BLaER1 treated with 17β-estradiol and CSF1 and Interleukin-3, amounts not matched to agents 10 nM and 100 nM (cell line): ENCODE measurements around the gene SLCO4A1.

ENCODE experiments used
- H3K27ac ChIP-seq, 11 experiments: shearing (Covaris generic); formaldehyde crosslinking; 2 replicates each; pipeline ENCODE4 v1.8.1; 2022
- H3K27me3 ChIP-seq, 11 experiments: shearing (Covaris generic); formaldehyde crosslinking; 2 replicates each; pipeline ENCODE4 v1.8.1; 2022
- H3K36me3 ChIP-seq, 11 experiments: shearing (Covaris generic); formaldehyde crosslinking; 2 replicates each; pipeline ENCODE4 v1.8.1; 2022
- H3K4me1 ChIP-seq, 10 experiments: shearing (Covaris generic); formaldehyde crosslinking; 2 replicates each; pipeline ENCODE4 v1.8.1; 2022
- H3K4me2 ChIP-seq, 11 experiments: shearing (Covaris generic); formaldehyde crosslinking; 2 replicates each; pipeline ENCODE4 v1.8.1; 2022
- H3K4me3 ChIP-seq, 10 experiments: shearing (Covaris generic); formaldehyde crosslinking; 2 replicates each; pipeline ENCODE4 v1.8.1; 2022
- H3K9ac ChIP-seq, 11 experiments: shearing (Covaris generic); formaldehyde crosslinking; 2 replicates each; pipeline ENCODE4 v1.8.1; 2022
- H3K9me3 ChIP-seq, 11 experiments: shearing (Covaris generic); formaldehyde crosslinking; replicated peaks in 1 of 11; 2 replicates each; pipeline ENCODE4 v1.8.1; 2022
- H4K20me1 ChIP-seq, 11 experiments: shearing (Covaris generic); formaldehyde crosslinking; 2 replicates each; pipeline ENCODE4 v1.8.1; 2022
- Cebpa-rat ChIP-seq, 11 experiments: shearing (Covaris generic); IDR thresholded peaks; 2 replicates each; pipeline ENCODE4 v1.8.1; 2022

Gene SLCO4A1

DNA sequence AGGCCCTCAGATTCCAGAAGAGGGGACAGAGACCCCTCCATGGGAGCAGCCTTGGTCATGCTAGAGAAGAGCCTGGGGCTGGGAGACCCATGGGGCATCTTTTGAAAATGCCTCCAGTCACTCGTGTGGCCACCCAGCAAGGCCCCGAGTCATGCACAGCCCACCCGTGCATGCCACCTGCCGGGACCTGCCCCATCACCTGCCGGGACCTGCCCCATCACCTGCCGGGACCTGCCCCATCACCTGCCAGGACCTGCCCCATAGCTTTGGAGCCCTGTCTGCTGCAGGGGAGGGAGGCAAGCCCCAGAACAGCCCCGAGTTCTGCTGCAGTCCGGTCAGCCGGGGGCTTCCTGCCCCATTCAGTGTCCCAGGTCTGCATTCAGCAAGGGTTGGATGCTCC is 37.5 kb upstream of the SLCO4A1 start:
- peak overlapping the region; percentile 93 to 100 (median 99) for H3K4me2 ChIP-seq
- H3K9ac ChIP-seq: peak overlapping the region; percentile 14 to 71 (median 65); a peak in 20 of 22 replicates
- peak overlapping the region in 8 of 11 experiments; percentile 33 to 78 (median 64); a peak in 15 of 22 replicates for H3K27ac ChIP-seq

DNA sequence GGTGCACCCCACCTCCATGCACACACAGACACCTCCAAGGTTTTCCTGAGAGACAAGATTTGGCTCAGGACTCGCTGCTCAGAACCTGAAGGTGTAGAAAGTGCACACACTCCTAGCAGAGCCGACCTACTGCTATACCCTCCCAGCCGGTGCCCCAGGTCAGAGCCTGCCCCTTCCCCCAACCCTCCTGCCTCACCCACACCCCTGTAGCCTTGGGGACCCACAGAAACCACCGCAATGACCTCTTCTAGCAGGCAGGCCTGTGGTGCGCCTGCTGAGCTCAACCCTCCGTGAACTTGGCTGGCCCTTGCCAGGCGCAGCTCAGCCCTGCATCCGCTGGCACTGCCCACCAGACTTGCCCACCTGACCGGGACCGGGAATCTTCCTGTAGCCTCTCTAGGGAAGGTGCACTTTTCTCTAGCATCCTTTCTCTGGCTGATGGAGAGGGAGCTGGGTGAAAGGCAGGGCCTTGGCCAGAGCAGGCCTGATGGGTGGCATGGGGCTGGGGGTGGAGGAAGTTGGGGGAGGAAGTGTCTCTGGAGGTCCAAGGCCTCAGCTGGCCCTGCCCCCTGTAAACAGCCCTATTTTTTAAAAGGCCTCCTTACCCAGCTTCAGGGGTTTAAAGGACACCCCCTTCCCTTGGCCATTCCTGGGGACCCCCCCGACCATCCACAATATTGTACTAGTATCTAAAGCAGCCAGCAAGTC is 36.9 kb upstream of the SLCO4A1 start:
- H3K27me3 ChIP-seq: no peaks in the 10 kb centered on the region
- peaks cover 0 to 7% (median 3%) of the 10 kb centered on the region in 11 experiments; a peak in 6 of 22 replicates for H4K20me1 ChIP-seq
- H3K4me2 ChIP-seq: peak overlapping the region; percentile 93 to 100 (median 99)
- H3K4me3 ChIP-seq: peak overlapping the region in 7 of 10 experiments; percentile 25 to 70 (median 54); a peak in 12 of 20 replicates
- peak overlapping the region in 10 of 11 experiments; percentile 13 to 71 (median 66); a peak in 17 of 22 replicates for H3K9ac ChIP-seq
- peak overlapping the region; percentile 20 to 77 (median 48); a peak in 19 of 22 replicates for H3K27ac ChIP-seq
- H3K9me3 ChIP-seq: peaks cover 0 to 2% (median 0%) of the 10 kb centered on the region in 11 experiments; a peak in 2 of 22 replicates
- no peak for TF ChIP-seq Cebpa-rat (IDR thresholded peaks at IDR 0.05)
- peaks cover 70 to 97% (median 89%) of the 10 kb centered on the region in 10 experiments for H3K4me1 ChIP-seq
- no peaks in the 10 kb centered on the region for H3K36me3 ChIP-seq

More for the DNA sequence above, 37.5 kb upstream of the SLCO4A1 start:
- Histone ChIP-seq H3K9me3 (no peaks in the 10 kb centered on the region), H4K20me1 (peaks cover 0 to 7% (median 3%) of the 10 kb centered on the region in 11 experiments; a peak in 6 of 22 replicates), H3K4me1 (peaks cover 70 to 97% (median 90%) of the 10 kb centered on the region in 10 experiments), H3K27me3 (no peaks in the 10 kb centered on the region), H3K36me3 (no peaks in the 10 kb centered on the region), H3K4me3 (peak overlapping the region in 9 of 10 experiments; percentile 25 to 70 (median 51); a peak in 13 of 20 replicates)
- no peak for TF ChIP-seq Cebpa-rat (IDR thresholded peaks at IDR 0.05)

GRCh38 chr20:62606016-62606415 is 36.3 kb upstream of the SLCO4A1 start:
- Histone ChIP-seq H3K27me3 (no peaks in the 10 kb centered on the region), H3K4me3 (peak overlapping the region in 5 of 10 experiments; percentile 23 to 70 (median 58); a peak in 6 of 20 replicates), H3K9me3 (peaks cover 0 to 7% (median 5%) of the 10 kb centered on the region in 11 experiments; a peak in 11 of 22 replicates), H3K9ac (peak overlapping the region in 10 of 11 experiments; percentile 4 to 71 (median 45); a peak in 14 of 22 replicates), H3K27ac (peak overlapping the region; percentile 20 to 77 (median 48); a peak in 20 of 22 replicates), H3K4me2 (peak overlapping the region; percentile 93 to 100 (median 99)), H3K36me3 (no peaks in the 10 kb centered on the region), H3K4me1 (peaks cover 70 to 92% (median 83%) of the 10 kb centered on the region in 10 experiments), H4K20me1 (peaks cover 0 to 7% (median 3%) of the 10 kb centered on the region in 11 experiments; a peak in 6 of 22 replicates)
- TF ChIP-seq Cebpa-rat (IDR thresholded peaks at IDR 0.05): no peak

DNA sequence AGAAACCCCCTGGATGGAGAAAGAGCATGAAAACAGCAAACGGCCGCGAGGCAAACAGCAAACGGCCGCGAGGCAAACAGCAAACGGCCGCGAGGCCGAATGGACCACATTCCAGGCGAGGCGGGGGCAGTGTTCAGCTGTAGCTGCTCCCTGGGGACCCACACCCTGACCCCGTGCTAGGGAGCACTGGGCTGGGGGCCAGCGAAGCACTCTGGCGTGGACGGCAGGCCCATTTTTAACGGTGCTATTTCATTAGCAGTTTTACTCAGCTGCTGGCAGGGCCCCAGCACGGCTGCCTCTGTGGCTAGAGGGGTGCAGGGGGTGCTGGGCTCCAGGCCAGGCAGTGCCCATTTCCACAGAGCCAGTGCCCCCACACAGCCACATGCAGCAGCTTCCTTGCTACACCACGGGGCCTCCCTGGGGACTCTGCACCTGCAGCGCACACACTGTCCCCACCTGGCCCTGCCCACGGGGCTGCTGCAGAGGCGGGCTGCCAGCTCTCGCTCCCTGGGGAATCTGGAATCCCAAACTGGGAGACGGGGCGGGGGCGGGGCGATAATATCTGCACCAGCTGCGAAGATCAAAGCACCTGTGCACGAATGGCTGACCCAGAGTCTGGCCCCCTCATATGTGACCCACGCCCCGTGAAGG is 35.6 kb upstream of the SLCO4A1 start:
- Histone ChIP-seq H4K20me1 (peaks cover 0 to 7% (median 3%) of the 10 kb centered on the region in 11 experiments; a peak in 6 of 22 replicates), H3K9ac (peak overlapping the region in 10 of 11 experiments; percentile 5 to 71 (median 48); a peak in 16 of 22 replicates), H3K9me3 (peaks cover 0 to 10% (median 7%) of the 10 kb centered on the region in 11 experiments; a peak in 11 of 22 replicates), H3K27me3 (no peaks in the 10 kb centered on the region), H3K4me3 (peak overlapping the region in 5 of 10 experiments; percentile 0 to 26 (median 13); a peak in 8 of 20 replicates), H3K36me3 (no peaks in the 10 kb centered on the region), H3K4me2 (peak overlapping the region; percentile 93 to 100 (median 99)), H3K4me1 (peaks cover 67 to 86% (median 78%) of the 10 kb centered on the region in 10 experiments), H3K27ac (peak overlapping the region in 10 of 11 experiments; percentile 9 to 77 (median 48); a peak in 16 of 22 replicates)
- TF ChIP-seq Cebpa-rat (IDR thresholded peaks at IDR 0.05): no peak

DNA sequence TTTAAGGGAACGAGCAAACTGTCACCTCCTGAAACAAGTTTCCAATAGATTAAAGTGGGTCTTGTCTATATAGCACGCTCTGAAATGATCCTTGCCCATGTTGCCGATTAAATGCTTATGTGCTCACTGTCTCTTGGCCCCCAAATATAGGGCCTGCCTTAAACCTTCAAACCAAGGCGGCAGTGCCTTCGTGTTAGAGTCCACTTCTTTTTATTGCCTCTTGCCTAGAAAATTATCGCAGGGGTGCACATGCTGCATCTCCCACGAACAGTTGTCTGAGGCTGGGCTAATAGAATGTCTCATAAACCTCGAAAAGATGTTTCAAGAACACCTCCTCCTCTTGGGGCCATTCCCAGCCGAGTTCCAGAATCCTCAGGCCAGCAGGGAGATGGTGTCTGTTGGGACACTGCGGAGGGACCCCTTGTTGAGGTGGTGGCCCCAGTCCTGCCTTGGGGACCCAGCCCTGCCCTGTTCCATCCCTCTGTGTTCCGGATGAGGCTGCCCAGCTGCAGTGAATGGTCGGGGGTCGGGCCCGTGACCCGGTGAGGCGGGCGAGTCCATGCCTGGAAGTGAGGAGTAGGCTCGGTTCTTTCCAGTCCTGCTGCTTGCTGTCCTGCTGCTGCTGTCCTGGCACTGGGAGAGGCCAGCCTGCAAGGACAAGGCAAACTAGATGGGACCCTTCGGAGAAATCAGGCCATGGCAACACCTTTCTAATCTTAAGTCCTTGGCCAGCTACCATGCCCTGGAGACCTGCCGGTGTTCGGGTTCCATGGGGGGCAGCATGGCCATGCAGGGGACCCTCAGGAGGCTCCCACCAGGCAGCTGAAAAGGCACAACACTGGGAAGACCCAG is 34.7 kb upstream of the SLCO4A1 start:
- Histone ChIP-seq H3K4me1 (peaks cover 58 to 76% (median 69%) of the 10 kb centered on the region in 10 experiments), H3K9me3 (peaks cover 0 to 10% (median 7%) of the 10 kb centered on the region in 11 experiments; a peak in 11 of 22 replicates), H4K20me1 (peaks cover 0 to 7% (median 3%) of the 10 kb centered on the region in 11 experiments; a peak in 6 of 22 replicates), H3K36me3 (no peaks in the 10 kb centered on the region), H3K4me2 (peak overlapping the region; percentile 93 to 100 (median 99)), H3K4me3 (no peak overlapping the region; a peak in 1 of 20 replicates), H3K27ac (no peak overlapping the region), H3K27me3 (no peaks in the 10 kb centered on the region), H3K9ac (no peak overlapping the region)
- TF ChIP-seq Cebpa-rat (IDR thresholded peaks at IDR 0.05): no peak

- Histone ChIP-seq H4K20me1 (peaks cover 0 to 5% (median 3%) of the 10 kb centered on the region in 11 experiments; a peak in 6 of 22 replicates), H3K27ac (no peak overlapping the region), H3K9ac (no peak overlapping the region), H3K4me2 (peak overlapping the region; percentile 93 to 100 (median 99)), H3K9me3 (peaks cover 0 to 10% (median 7%) of the 10 kb centered on the region in 11 experiments; a peak in 11 of 22 replicates), H3K4me3 (no peak overlapping the region), H3K27me3 (no peaks in the 10 kb centered on the region), H3K4me1 (peaks cover 52 to 70% (median 63%) of the 10 kb centered on the region in 10 experiments), H3K36me3 (no peaks in the 10 kb centered on the region)
- no peak for TF ChIP-seq Cebpa-rat (IDR thresholded peaks at IDR 0.05)
Measured at GRCh38 chr20:62608218-62608565, 34.1 kb upstream of the SLCO4A1 start.

DNA sequence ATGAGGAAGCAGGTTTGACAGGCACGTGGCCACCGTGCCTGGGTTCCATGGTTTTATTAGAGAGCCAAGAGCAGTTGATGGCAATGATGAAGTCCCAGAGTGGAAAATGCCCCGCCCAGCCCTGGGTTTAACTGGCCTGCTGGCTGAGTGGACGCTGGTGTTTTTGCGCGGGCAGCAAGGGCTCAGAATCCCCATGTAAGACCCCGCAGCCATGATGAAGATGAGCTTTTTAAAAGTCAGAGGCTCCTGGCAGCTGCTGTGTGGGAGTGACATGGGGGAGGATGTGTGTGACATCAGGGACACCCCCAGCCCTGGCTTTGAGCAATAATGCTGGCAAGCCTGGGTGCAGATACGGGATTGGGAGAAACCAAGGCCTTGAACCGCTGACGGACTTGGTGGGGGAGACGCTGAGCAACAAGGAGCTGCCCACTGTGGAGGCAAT is 33.0 kb upstream of the SLCO4A1 start:
- no peak overlapping the region for H3K27ac ChIP-seq
- peaks cover 0 to 10% (median 7%) of the 10 kb centered on the region in 11 experiments; a peak in 11 of 22 replicates for H3K9me3 ChIP-seq
- H3K27me3 ChIP-seq: no peaks in the 10 kb centered on the region
- no peak for TF ChIP-seq Cebpa-rat (IDR thresholded peaks at IDR 0.05)
- H3K4me2 ChIP-seq: peak overlapping the region in 8 of 11 experiments; percentile 6 to 61 (median 20); a peak in 10 of 22 replicates
- no peaks in the 10 kb centered on the region for H3K36me3 ChIP-seq
- H3K4me1 ChIP-seq: peaks cover 41 to 66% (median 53%) of the 10 kb centered on the region in 10 experiments
- H3K4me3 ChIP-seq: no peak overlapping the region
- H3K9ac ChIP-seq: no peak overlapping the region
- peaks cover 0 to 5% (median 0%) of the 10 kb centered on the region in 11 experiments; a peak in 1 of 22 replicates for H4K20me1 ChIP-seq
